ENCODE measurements around the gene HSP90B1. TPM values are rescaled to one million over a fixed set of nuclear protein-coding genes. Genes with fewer than 3 reads are reported as not detected.

HSP90B1 gene
- total and polyA plus RNA-seq, 2 of the 13 experiments (the other 11 are each of a cell fraction or from before 2014, with no cell fraction given), result 800 to 954 TPM

DNA sequence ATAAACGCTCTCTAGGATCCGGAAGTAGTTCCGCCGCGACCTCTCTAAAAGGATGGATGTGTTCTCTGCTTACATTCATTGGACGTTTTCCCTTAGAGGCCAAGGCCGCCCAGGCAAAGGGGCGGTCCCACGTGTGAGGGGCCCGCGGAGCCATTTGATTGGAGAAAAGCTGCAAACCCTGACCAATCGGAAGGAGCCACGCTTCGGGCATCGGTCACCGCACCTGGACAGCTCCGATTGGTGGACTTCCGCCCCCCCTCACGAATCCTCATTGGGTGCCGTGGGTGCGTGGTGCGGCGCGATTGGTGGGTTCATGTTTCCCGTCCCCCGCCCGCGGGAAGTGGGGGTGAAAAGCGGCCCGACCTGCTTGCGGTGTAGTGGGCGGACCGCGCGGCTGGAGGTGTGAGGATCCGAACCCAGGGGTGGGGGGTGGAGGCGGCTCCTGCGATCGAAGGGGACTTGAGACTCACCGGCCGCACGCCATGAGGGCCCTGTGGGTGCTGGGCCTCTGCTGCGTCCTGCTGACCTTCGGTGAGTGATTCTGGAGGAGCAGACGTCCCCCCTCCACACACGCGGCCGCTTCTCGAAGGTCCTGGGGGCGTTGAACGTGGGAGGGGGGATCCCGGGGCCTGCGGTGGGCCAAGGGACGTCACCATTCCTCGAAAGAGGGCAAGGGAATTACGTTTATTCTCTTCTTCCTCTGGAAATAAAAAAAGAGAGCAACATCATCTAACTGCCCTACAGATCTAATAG lies at the start of gene HSP90B1 (continued):
- peak; percentile 74 for TF ChIP-seq IKZF5 (CRISPR knock-in tag; IDR thresholded peaks at IDR 0.05)
- TF ChIP-seq ZNF282 (IDR thresholded peaks at IDR 0.05; ENCODE audit: partially characterized antibody), result no peak
- 0 out of 2 replicates have a peak, but pooled peaks have one; percentile 44 for TF ChIP-seq PAX8 (CRISPR knock-in tag; IDR thresholded peaks at IDR 0.05; ENCODE audit: borderline replicate concordance)
- no peak for TF ChIP-seq SP1 (IDR thresholded peaks at IDR 0.05)
- peak; percentile 80 for TF ChIP-seq SP1 (CRISPR knock-in tag; IDR thresholded peaks at IDR 0.05)
- peak; percentile 73; the same call in 1 of the 2 replicates for TF ChIP-seq GATA4 (IDR thresholded peaks at IDR 0.05; ENCODE audit: borderline replicate concordance, low read depth)
- no peak for TF ChIP-seq FIP1L1 (IDR thresholded peaks at IDR 0.05; ENCODE audit: borderline replicate concordance, insufficient read depth, low read depth, low read length)
- peak; percentile 70 for TF ChIP-seq KLF6 (CRISPR knock-in tag; IDR thresholded peaks at IDR 0.05)
- TF ChIP-seq ARNT2 (CRISPR knock-in tag; IDR thresholded peaks at IDR 0.05; ENCODE audit: low read depth), result peak; percentile 81
- TF ChIP-seq CHD4 (IDR thresholded peaks at IDR 0.05; ENCODE audit: borderline replicate concordance, low read length), result no peak
- no peak for TF ChIP-seq CEBPG (CRISPR knock-in tag; IDR thresholded peaks at IDR 0.05)
- no peak for TF ChIP-seq SNRNP70 (IDR thresholded peaks at IDR 0.05; ENCODE audit: low read depth, low read length)
- no peak; the same call in 1 of the 2 replicates for TF ChIP-seq ARID2 (CRISPR knock-in tag; IDR thresholded peaks at IDR 0.05; ENCODE audit: borderline replicate concordance)
- TF ChIP-seq, protein P1, sequence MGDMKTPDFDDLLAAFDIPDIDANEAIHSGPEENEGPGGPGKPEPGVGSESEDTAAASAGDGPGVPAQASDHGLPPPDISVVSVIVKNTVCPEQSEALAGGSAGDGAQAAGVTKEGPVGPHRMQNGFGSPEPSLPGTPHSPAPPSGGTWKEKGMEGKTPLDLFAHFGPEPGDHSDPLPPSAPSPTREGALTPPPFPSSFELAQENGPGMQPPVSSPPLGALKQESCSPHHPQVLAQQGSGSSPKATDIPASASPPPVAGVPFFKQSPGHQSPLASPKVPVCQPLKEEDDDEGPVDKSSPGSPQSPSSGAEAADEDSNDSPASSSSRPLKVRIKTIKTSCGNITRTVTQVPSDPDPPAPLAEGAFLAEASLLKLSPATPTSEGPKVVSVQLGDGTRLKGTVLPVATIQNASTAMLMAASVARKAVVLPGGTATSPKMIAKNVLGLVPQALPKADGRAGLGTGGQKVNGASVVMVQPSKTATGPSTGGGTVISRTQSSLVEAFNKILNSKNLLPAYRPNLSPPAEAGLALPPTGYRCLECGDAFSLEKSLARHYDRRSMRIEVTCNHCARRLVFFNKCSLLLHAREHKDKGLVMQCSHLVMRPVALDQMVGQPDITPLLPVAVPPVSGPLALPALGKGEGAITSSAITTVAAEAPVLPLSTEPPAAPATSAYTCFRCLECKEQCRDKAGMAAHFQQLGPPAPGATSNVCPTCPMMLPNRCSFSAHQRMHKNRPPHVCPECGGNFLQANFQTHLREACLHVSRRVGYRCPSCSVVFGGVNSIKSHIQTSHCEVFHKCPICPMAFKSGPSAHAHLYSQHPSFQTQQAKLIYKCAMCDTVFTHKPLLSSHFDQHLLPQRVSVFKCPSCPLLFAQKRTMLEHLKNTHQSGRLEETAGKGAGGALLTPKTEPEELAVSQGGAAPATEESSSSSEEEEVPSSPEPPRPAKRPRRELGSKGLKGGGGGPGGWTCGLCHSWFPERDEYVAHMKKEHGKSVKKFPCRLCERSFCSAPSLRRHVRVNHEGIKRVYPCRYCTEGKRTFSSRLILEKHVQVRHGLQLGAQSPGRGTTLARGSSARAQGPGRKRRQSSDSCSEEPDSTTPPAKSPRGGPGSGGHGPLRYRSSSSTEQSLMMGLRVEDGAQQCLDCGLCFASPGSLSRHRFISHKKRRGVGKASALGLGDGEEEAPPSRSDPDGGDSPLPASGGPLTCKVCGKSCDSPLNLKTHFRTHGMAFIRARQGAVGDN (CRISPR knock-in tag; IDR thresholded peaks at IDR 0.05), result peak; percentile 86
- TF ChIP-seq HNF4A (CRISPR knock-in tag; IDR thresholded peaks at IDR 0.05), result peak; percentile 15; the same call in 1 of the 2 replicates
- no peak for TF ChIP-seq KLF11 (CRISPR knock-in tag; IDR thresholded peaks at IDR 0.05)
- peak; percentile 56 for TF ChIP-seq HNRNPH1 (optimal IDR thresholded peaks at IDR 0.05; ENCODE audit: low read depth, low read length)
- TF ChIP-seq ZNF121 (CRISPR knock-in tag; IDR thresholded peaks at IDR 0.05), result 0 out of 2 replicates have a peak, but pooled peaks have one; percentile 17
- TF ChIP-seq ZNF143 (CRISPR knock-in tag; IDR thresholded peaks at IDR 0.05), result no peak; the same call in 1 of the 2 replicates
- TF ChIP-seq RERE (CRISPR knock-in tag; IDR thresholded peaks at IDR 0.05; ENCODE audit: low read depth), result no peak
